Smooth muscle cell (in vitro differentiated cells): Measurements from ENCODE around the gene RGS19. TPM values are rescaled to one million over a fixed set of nuclear protein-coding genes. Genes with fewer than 3 reads are reported as not detected.

ENCODE experiments used
- DNase-seq: peaks from one replicate; lab custom pipeline; 2025; ENCODE audit not compliant: unreplicated experiment; lab: John Stamatoyannopoulos, UW
- H2AFZ ChIP-seq: fragments of 200-600 bp; sonication (generic); 2 replicates; pipeline ENCODE4 v1.6.0; 2016; ENCODE audit warnings: antibody characterized with exemption, low read depth, mild to moderate bottlenecking
- H3F3A ChIP-seq: fragments of 200-600 bp; sonication (generic); 2 replicates; pipeline ENCODE4 v1.6.0; 2017; ENCODE audit warnings: antibody characterized with exemption, low read depth
- H3K27ac ChIP-seq: fragments of 200-600 bp; sonication (generic); 2 replicates; pipeline ENCODE4 v1.5.1; 2016; ENCODE audit warnings: low read depth, mild to moderate bottlenecking
- H3K27me3 ChIP-seq: fragments of 200-600 bp; sonication (generic); 2 replicates; pipeline ENCODE4 v1.6.1; 2016; ENCODE audit warnings: low read depth, mild to moderate bottlenecking
- H3K36me3 ChIP-seq: fragments of 200-600 bp; sonication (generic); 2 replicates; pipeline ENCODE4 v1.5.1; 2016; ENCODE audit warnings: low read depth
- H3K4me1 ChIP-seq: fragments of 200-600 bp; sonication (generic); 2 replicates; pipeline ENCODE4 v1.5.1; 2016; ENCODE audit warnings: low read depth
- H3K4me2 ChIP-seq: fragments of 200-600 bp; sonication (generic); 2 replicates; pipeline ENCODE4 v1.6.0; 2016; ENCODE audit warnings: mild to moderate bottlenecking
- H3K4me3 ChIP-seq: fragments of 200-600 bp; sonication (generic); 2 replicates; pipeline ENCODE4 v1.5.1; 2016; ENCODE audit warnings: mild to moderate bottlenecking
- H3K79me2 ChIP-seq: fragments of 200-600 bp; sonication (generic); 2 replicates; pipeline ENCODE4 v1.6.0; 2016; ENCODE audit warnings: low read depth, mild to moderate bottlenecking
- H3K9ac ChIP-seq: fragments of 200-600 bp; sonication (generic); 2 replicates; pipeline ENCODE4 v1.6.0; 2016; ENCODE audit warnings: low read depth
- H3K9me3 ChIP-seq: fragments of 200-600 bp; sonication (generic); replicated peaks from 2 replicates; pipeline ENCODE4 v1.5.1; 2016; ENCODE audit warnings: low read depth
- H4K20me1 ChIP-seq: fragments of 200-600 bp; sonication (generic); 2 replicates; pipeline ENCODE4 v1.6.0; 2016; ENCODE audit warnings: low read depth
- CTCF ChIP-seq: fragments of 200-600 bp; sonication (generic); IDR thresholded peaks from 2 replicates; pipeline ENCODE4 v1.5.1; 2017; ENCODE audit warnings: borderline replicate concordance, mild to moderate bottlenecking, antibody characterized with exemption; ENCODE audit not compliant: insufficient read depth, poor library complexity, severe bottlenecking
- WGBS: methylation state at CpG from one replicate; pipeline ENCODE4 v1.1.7; 2016; ENCODE audit warnings: low lambda C conversion rate; 5-methylcytosine and 5-hydroxymethylcytosine counted together
- microRNA-seq: library from miRNA; unstranded; fragments of <30 nt; microRNA quantifications from one replicate; pipeline ENCODE4, GENCODE V29; 2016; ENCODE audit warnings: borderline number of aligned reads
- polyA plus RNA-seq: library from polyadenylated mRNA; unstranded; fragments of >200 nt; fragmentation: Nextera tagmentation; extraction: Ambion mirVana; gene quantifications from 2 replicates; pipeline ENCODE4 v1.2.1, GENCODE V29; 2016
- small RNA-seq: library from RNA; depleted of rRNA; stranded (forward); fragments of <200 nt; gene quantifications from one replicate; pipeline ENCODE3, GENCODE V24; 2014
- total RNA-seq: library from RNA; depleted of rRNA; stranded (reverse); fragments of >200 nt; gene quantifications from 2 replicates; pipeline ENCODE4 v1.2.3, GENCODE V29; 2014

RGS19 gene
- total and polyA plus RNA-seq, 2 experiments from 2014 or later: 17.4 to 24.6 TPM

DNA sequence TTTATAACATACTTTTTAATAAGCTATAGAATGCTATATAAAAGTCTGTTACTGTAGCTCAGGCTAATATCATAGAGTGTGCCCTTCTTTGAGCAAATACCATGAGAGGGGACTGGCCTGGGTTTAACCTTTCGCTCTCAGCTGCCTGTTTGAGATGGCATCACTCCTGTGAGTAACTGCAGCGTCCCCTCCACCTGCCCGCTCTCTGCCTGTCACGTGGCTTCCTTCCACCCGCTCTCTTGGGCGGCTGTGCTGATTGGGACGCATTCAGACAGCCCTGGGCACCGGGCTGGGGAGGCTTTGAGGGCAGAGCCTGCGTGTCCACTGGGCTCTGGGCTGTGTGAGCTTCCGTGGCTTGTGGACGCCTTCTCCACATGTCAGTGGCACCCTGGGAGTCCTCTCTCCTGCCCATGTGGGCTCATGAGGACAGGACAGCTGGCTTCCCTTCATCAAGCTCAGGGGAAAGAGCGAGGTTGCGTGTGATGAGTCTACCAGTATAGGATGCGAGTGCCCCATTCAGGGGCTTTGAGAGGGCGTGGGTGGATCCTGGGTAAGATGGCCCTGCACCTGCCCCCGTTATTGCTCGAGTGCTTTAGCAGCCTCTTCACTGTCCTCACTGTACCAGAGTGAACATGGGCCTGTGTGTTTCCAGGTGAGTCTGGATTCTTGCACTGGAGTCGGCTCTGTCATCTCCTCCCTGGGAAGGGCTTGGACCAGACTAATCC, 54.1 kb downstream of the RGS19 start:
- Histone ChIP-seq H3K4me3 (no peak overlapping the region), H3K4me2 (no peak overlapping the region), H3K4me1 (no peaks in the 10 kb centered on the region), H3K9me3 (no peaks in the 10 kb centered on the region), H3K36me3 (peaks cover 4% of the 10 kb centered on the region), H3K27me3 (no peaks in the 10 kb centered on the region), H3K9ac (no peak overlapping the region), H2AFZ (no peak overlapping the region), H3K79me2 (no peaks in the 10 kb centered on the region), H3K27ac (no peak overlapping the region), H3F3A (no peaks in the 10 kb centered on the region), H4K20me1 (peaks cover 7% of the 10 kb centered on the region)
- WGBS: 97% methylated on average over 18 of the region's 18 CpGs
- TF ChIP-seq CTCF: no peak
- DNase-seq: no peak

DNA sequence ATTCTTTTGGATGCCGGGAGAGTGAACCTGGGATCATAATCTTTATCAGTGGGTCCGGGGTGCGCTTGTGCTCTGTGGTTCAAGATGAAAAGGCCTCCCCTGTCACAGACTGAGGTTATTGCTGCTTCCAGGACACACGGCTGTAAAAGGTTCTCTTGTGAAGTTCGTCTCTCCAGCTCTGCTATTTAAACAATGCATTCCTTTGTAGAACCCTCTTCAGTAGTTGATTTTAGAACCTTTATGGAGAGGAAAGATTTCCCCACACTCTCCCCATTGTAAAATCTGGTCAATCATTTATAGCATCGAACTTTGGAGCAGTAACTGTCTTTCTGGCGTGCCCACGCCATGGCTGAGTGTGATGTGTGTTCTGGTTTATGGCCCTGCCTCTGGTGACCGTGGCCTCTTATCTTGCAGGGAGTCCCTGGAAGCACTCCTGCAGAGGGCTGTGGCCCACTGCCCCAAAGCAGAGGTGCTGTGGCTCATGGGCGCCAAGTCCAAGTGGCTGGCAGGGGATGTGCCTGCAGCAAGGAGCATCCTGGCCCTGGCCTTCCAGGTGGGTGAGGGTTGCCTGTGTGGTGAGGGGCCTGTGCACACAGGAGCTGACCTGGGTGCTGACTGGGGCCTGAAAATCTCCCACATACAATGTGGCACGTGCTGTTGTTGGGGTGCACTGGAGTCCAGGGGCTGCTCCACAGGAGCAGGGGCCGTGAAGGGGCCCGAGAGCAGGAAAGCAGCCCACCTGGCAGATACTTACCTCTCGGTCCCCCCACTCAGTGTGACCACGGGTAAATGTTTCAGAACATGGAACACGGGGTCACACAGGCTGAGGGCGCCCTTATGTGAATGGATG, 55.0 kb downstream of the RGS19 start:
- no peak for DNase-seq
- Histone ChIP-seq H3K9me3 (no peaks in the 10 kb centered on the region), H4K20me1 (peaks cover 7% of the 10 kb centered on the region), H3K4me3 (no peak overlapping the region), H3K36me3 (peaks cover 4% of the 10 kb centered on the region), H3K4me1 (no peaks in the 10 kb centered on the region), H3K9ac (no peak overlapping the region), H3K4me2 (no peak overlapping the region), H3K27ac (no peak overlapping the region), H3F3A (no peaks in the 10 kb centered on the region), H3K79me2 (no peaks in the 10 kb centered on the region), H3K27me3 (no peaks in the 10 kb centered on the region), H2AFZ (no peak overlapping the region)
- TF ChIP-seq CTCF: no peak
- WGBS: 93% methylated on average over 17 of the region's 17 CpGs

- DNase-seq: no peak
- 97% methylated on average over 13 of the region's 15 CpGs for WGBS
- no peak overlapping the region for H3K27ac ChIP-seq
- no peak overlapping the region for H3K4me2 ChIP-seq
- no peaks in the 10 kb centered on the region for H3K27me3 ChIP-seq
- H3K4me1 ChIP-seq: no peaks in the 10 kb centered on the region
- TF ChIP-seq CTCF: no peak
- H3K9me3 ChIP-seq: no peaks in the 10 kb centered on the region
- no peak overlapping the region for H3K9ac ChIP-seq
- H4K20me1 ChIP-seq: peaks cover 7% of the 10 kb centered on the region
- H2AFZ ChIP-seq: no peak overlapping the region
- peaks cover 4% of the 10 kb centered on the region for H3K36me3 ChIP-seq
- no peak overlapping the region for H3K4me3 ChIP-seq
- no peaks in the 10 kb centered on the region for H3F3A ChIP-seq
- H3K79me2 ChIP-seq: no peaks in the 10 kb centered on the region
These were observed 55.8 kb downstream of the RGS19 start for GRCh38 chr20:64023361-64024140.

Small RNA genes within 50 kb of the gene (microRNA-seq; reads per million reads assigned to microRNA genes)
- 1.8 reads per million for gene MIR6813

Small RNA genes within 50 kb of the gene (small RNA-seq; reads per million reads assigned to genes)
- gene AL355803.1 (not detected), gene MIR6813 (0.18 reads per million)

Other genes with a start within 250 kb of the RGS19 start
- 2.7 and 4.5 TPM in 2 replicates for gene ZBTB46, start 248.3 kb downstream of the RGS19 start, total RNA-seq
- gene ZBTB46, start 248.3 kb downstream of the RGS19 start, polyA plus RNA-seq: 2.3 and 4.0 TPM in 2 replicates
- not detected in 2 replicates for gene ABHD16B, start 218.0 kb downstream of the RGS19 start, total RNA-seq
- gene ABHD16B, start 218.0 kb downstream of the RGS19 start, polyA plus RNA-seq: 0.31 TPM in 1 of 2 replicates, not detected in the other
- 74.0 and 74.4 TPM in 2 replicates for gene TPD52L2, start 214.2 kb downstream of the RGS19 start, total RNA-seq
- gene TPD52L2, start 214.2 kb downstream of the RGS19 start, polyA plus RNA-seq: 93.8 and 94.8 TPM in 2 replicates
- 21.1 and 24.5 TPM in 2 replicates for gene DNAJC5, start 184.4 kb downstream of the RGS19 start, total RNA-seq
- 8.7 TPM in 2 replicates for gene DNAJC5, start 184.4 kb downstream of the RGS19 start, polyA plus RNA-seq
- gene UCKL1, start 123.1 kb downstream of the RGS19 start, total RNA-seq: 12.8 and 17.2 TPM in 2 replicates
- 22.6 and 29.3 TPM in 2 replicates for gene UCKL1, start 123.1 kb downstream of the RGS19 start, polyA plus RNA-seq
- 4.6 and 6.8 TPM in 2 replicates for gene ZNF512B, start 109.6 kb downstream of the RGS19 start, total RNA-seq
- 5.6 and 7.7 TPM in 2 replicates for gene ZNF512B, start 109.6 kb downstream of the RGS19 start, polyA plus RNA-seq
- gene SAMD10, start 99.9 kb downstream of the RGS19 start, total RNA-seq: 0.13 and 0.27 TPM in 2 replicates
- 1.2 and 4.3 TPM in 2 replicates for gene SAMD10, start 99.9 kb downstream of the RGS19 start, polyA plus RNA-seq
- gene PRPF6, start 98.4 kb downstream of the RGS19 start, total RNA-seq: 33.3 and 36.5 TPM in 2 replicates
- gene PRPF6, start 98.4 kb downstream of the RGS19 start, polyA plus RNA-seq: 51.2 and 55.2 TPM in 2 replicates
- gene C20orf204, start 43.3 kb downstream of the RGS19 start, total RNA-seq: 0.09 and 2.0 TPM in 2 replicates
- 0.87 and 5.2 TPM in 2 replicates for gene C20orf204, start 43.3 kb downstream of the RGS19 start, polyA plus RNA-seq
- gene SOX18, start 29.9 kb downstream of the RGS19 start, total RNA-seq: 0.54 and 2.9 TPM in 2 replicates
- 9.7 and 11.3 TPM in 2 replicates for gene SOX18, start 29.9 kb downstream of the RGS19 start, polyA plus RNA-seq
- gene TCEA2, start 16.3 kb downstream of the RGS19 start, total RNA-seq: 24.9 and 41.0 TPM in 2 replicates
- gene TCEA2, start 16.3 kb downstream of the RGS19 start, polyA plus RNA-seq: 83.4 and 89.5 TPM in 2 replicates
- 2.9 and 6.4 TPM in 2 replicates for gene OPRL1, start 564 bp upstream of the RGS19 start, total RNA-seq
- 3.1 and 4.3 TPM in 2 replicates for gene OPRL1, start 564 bp upstream of the RGS19 start, polyA plus RNA-seq
- 4.5 TPM in 1 of 2 replicates, not detected in the other for gene LKAAEAR1, start 4.9 kb upstream of the RGS19 start, total RNA-seq
- gene LKAAEAR1, start 4.9 kb upstream of the RGS19 start, polyA plus RNA-seq: 0.79 and 1.6 TPM in 2 replicates
- not detected in 2 replicates for gene NPBWR2, start 28.0 kb upstream of the RGS19 start, total RNA-seq
- gene NPBWR2, start 28.0 kb upstream of the RGS19 start, polyA plus RNA-seq: not detected in 2 replicates
- 0.09 TPM in 2 replicates for gene MYT1, start 84.9 kb upstream of the RGS19 start, total RNA-seq
- 0.05 TPM in 1 of 2 replicates, not detected in the other for gene MYT1, start 84.9 kb upstream of the RGS19 start, polyA plus RNA-seq
- gene PCMTD2, start 176.2 kb upstream of the RGS19 start, total RNA-seq: 45.3 and 74.9 TPM in 2 replicates
- 15.4 and 18.9 TPM in 2 replicates for gene PCMTD2, start 176.2 kb upstream of the RGS19 start, polyA plus RNA-seq